K562 (cell line): ENCODE data around the gene MFNG. TPM values are rescaled to one million over a fixed set of nuclear protein-coding genes. Genes with fewer than 3 reads are reported as not detected.

Experiments used
- ATAC-seq: fragments of 200-7000 bp; cut with Tn5 transposase; 3 replicates; pipeline ENCODE4 v1.9.1; 2020; ENCODE audit warnings: moderate library complexity
- BruUV-seq: library from RNA; stranded (reverse); fragments of 400-500 nt; replicated peaks from 2 replicates; lab custom pipeline; 2021; lab: Mats Ljungman, UMichigan
- CTCF ChIA-PET: fragments of 300-600 bp; formaldehyde crosslinking; extraction: SDS; loops from one replicate; lab custom pipeline; 2021; ENCODE audit warnings: low intra/inter-chr PET ratio; lab: Yijun Ruan, JAX
- POLR2A ChIA-PET: fragments of 300-600, 350-650 bp; sonication (Branson Sonifier 250); formaldehyde crosslinking; extraction: SDS; loops from one replicate; lab custom pipeline; 2021; ENCODE audit warnings: antibody characterized with exemption, inconsistent platforms; lab: Yijun Ruan, JAX
- DNase-seq, 4 experiments: peaks; one replicate each; pipeline versions ENCODE4 v3.0.0 to v3.0.0-alpha.2; 2011 to 2018; ENCODE audit warnings: low spot score in 3 of 4, mixed read lengths in 3 of 4; ENCODE audit errors: extremely low read depth in 1 of 4
- FAIRE-seq: peaks from 2 replicates; lab custom pipeline; 2011; peaks lifted over from hg19 to GRCh38; lab: Jason Lieb, UNC
- H2AFZ ChIP-seq: 2 replicates; pipeline ENCODE4 v1.6.0; 2011; ENCODE audit warnings: low read depth, low read length, control low read depth, inconsistent platforms
- H3K27ac ChIP-seq: fragments of 200-600 bp; 3 replicates; pipeline ENCODE4 v1.8.0; 2011; ENCODE audit warnings: low read depth, mild to moderate bottlenecking, control low read depth, inconsistent platforms, low read length, moderate library complexity, mixed read lengths; ENCODE audit errors: extremely low read depth
- H3K27me3 ChIP-seq, 2 experiments: fragments of 300-600 bp in 1 of 2; 2 replicates in 1 of 2; 3 replicates in 1 of 2; pipeline versions ENCODE4 v1.6.0 to v1.8.0; 2011; ENCODE audit warnings: inconsistent platforms in 2 of 2, low read length in 2 of 2, mild to moderate bottlenecking in 1 of 2, mixed read lengths in 1 of 2, moderate library complexity in 1 of 2; ENCODE audit not compliant: control insufficient read depth in 2 of 2, insufficient read depth in 2 of 2
- H3K36me3 ChIP-seq: fragments of 300-600 bp; 3 replicates; pipeline ENCODE4 v1.8.0; 2011; ENCODE audit warnings: mild to moderate bottlenecking, low read length, inconsistent platforms; ENCODE audit not compliant: control insufficient read depth, insufficient read depth
- H3K4me1 ChIP-seq, 2 experiments: fragments of 200-600 bp in 1 of 2; replicated peaks in 1 of 2; 2 replicates in 1 of 2; 3 replicates in 1 of 2; pipeline versions ENCODE4 v1.5.1 to v1.8.0; 2011; ENCODE audit warnings: inconsistent platforms in 2 of 2, low read length in 2 of 2, mild to moderate bottlenecking in 1 of 2, mixed read lengths in 1 of 2, moderate library complexity in 1 of 2; ENCODE audit not compliant: control insufficient read depth in 2 of 2, insufficient read depth in 2 of 2
- H3K4me2 ChIP-seq: 2 replicates; pipeline ENCODE4 v1.6.1; 2011; ENCODE audit warnings: low read length, control low read depth, inconsistent platforms, mixed read lengths; ENCODE audit not compliant: insufficient read depth
- H3K4me3 ChIP-seq: fragments of 200-600 bp; sonication (generic), shearing (Covaris generic); 2 replicates; pipeline ENCODE4 v1.5.1; 2016; ENCODE audit warnings: control low read depth, inconsistent platforms
- H3K79me2 ChIP-seq: fragments of 200-600 bp; 3 replicates; pipeline ENCODE4 v1.8.0; 2011; ENCODE audit warnings: low read length, inconsistent platforms; ENCODE audit not compliant: control insufficient read depth, insufficient read depth
- H3K9ac ChIP-seq, 2 experiments: 2 replicates each; pipeline versions ENCODE4 v1.6.0 to v1.6.1; 2011; ENCODE audit warnings: low read depth in 2 of 2, low read length in 2 of 2, control low read depth in 1 of 2, inconsistent platforms in 1 of 2, mild to moderate bottlenecking in 1 of 2, mixed read lengths in 1 of 2; ENCODE audit not compliant: insufficient read depth in 1 of 2
- H3K9me1 ChIP-seq: one replicate; pipeline ENCODE4 v1.6.0; 2011; ENCODE audit warnings: inconsistent platforms, mild to moderate bottlenecking, low read length, moderate library complexity; ENCODE audit not compliant: control insufficient read depth, insufficient read depth
- H3K9me3 ChIP-seq: replicated peaks from 2 replicates; pipeline ENCODE4 v1.5.1; 2011; ENCODE audit warnings: low read depth, low read length, inconsistent platforms; ENCODE audit not compliant: control insufficient read depth, insufficient read depth
- H4K20me1 ChIP-seq: replicated peaks from 2 replicates; pipeline ENCODE4 v1.6.1; 2011; ENCODE audit warnings: low read length, inconsistent platforms, mixed read lengths; ENCODE audit not compliant: control insufficient read depth, insufficient read depth
- BRD9 ChIP-seq: fragments of 450-650 bp; IDR thresholded peaks from 2 replicates; pipeline ENCODE4 v1.6.1; 2018; ENCODE audit warnings: low read depth; ENCODE audit not compliant: partially characterized antibody
- CAMTA2 ChIP-seq: fragments of 250-450 bp; sonication (Bioruptor Pico); conservative IDR thresholded peaks from 2 replicates; pipeline ENCODE4 v1.5.1; 2022
- DMBX1 ChIP-seq: fragments of 250-450 bp; sonication (Bioruptor Pico); IDR thresholded peaks from 2 replicates; pipeline ENCODE4 v1.8.0; 2022; ENCODE audit warnings: inconsistent platforms, mild to moderate bottlenecking, moderate library complexity, borderline replicate concordance
- ELF2 ChIP-seq: fragments of 250-450 bp; sonication (Bioruptor Pico); IDR thresholded peaks from 2 replicates; pipeline ENCODE4 v1.5.0; 2021; ENCODE audit warnings: mild to moderate bottlenecking
- FOXJ2 ChIP-seq: fragments of 200-800 bp; sonication (Bioruptor generic); IDR thresholded peaks from 2 replicates; pipeline ENCODE4 v1.6.1; 2016; ENCODE audit warnings: missing genetic modification characterization, missing compliant biosample characterization
- HDAC8 ChIP-seq: fragments of 450-650 bp; IDR thresholded peaks from 2 replicates; pipeline ENCODE4 v1.6.1; 2016; ENCODE audit warnings: mild to moderate bottlenecking, missing genetic modification characterization, moderate library complexity, missing compliant biosample characterization
- KAT7 ChIP-seq: sonication (generic); formaldehyde crosslinking; IDR thresholded peaks from 2 replicates; pipeline ENCODE4 v1.8.0; 2022; ENCODE audit warnings: missing genetic modification reagents, mild to moderate bottlenecking, borderline replicate concordance
- MEF2A ChIP-seq: IDR thresholded peaks from 2 replicates; pipeline ENCODE4 v1.6.1; 2011; ENCODE audit warnings: low read depth, mild to moderate bottlenecking, low read length, moderate library complexity; ENCODE audit not compliant: control insufficient read depth
- MTA3 ChIP-seq: fragments of 450-650 bp; formaldehyde crosslinking; IDR thresholded peaks from 2 replicates; pipeline ENCODE4 v1.6.1; 2017; ENCODE audit warnings: mild to moderate bottlenecking, borderline replicate concordance
- PCBP2 ChIP-seq: fragments of 200-400 bp; formaldehyde crosslinking; IDR thresholded peaks from 2 replicates; pipeline ENCODE4 v1.6.1; 2018; ENCODE audit warnings: low read length, low read depth, mild to moderate bottlenecking, moderate library complexity; ENCODE audit not compliant: poor library complexity, severe bottlenecking
- POLR2A ChIP-seq: fragments of 450-650 bp; conservative IDR thresholded peaks from 2 replicates; pipeline ENCODE4 v1.6.1; 2016
- PRMT5 ChIP-seq: sonication (generic); formaldehyde crosslinking; IDR thresholded peaks from 2 replicates; pipeline ENCODE4 v1.5.0; 2020; ENCODE audit warnings: missing genetic modification reagents
- SPI1 ChIP-seq: IDR thresholded peaks from 2 replicates; pipeline ENCODE4 v1.6.1; 2011; ENCODE audit warnings: low read depth, low read length, control low read depth, borderline replicate concordance
- SRSF1 ChIP-seq: fragments of 200-400 bp; formaldehyde crosslinking; IDR thresholded peaks from 2 replicates; pipeline ENCODE4 v1.6.1; 2017; ENCODE audit warnings: mild to moderate bottlenecking, low read depth, low read length, moderate library complexity
- XRCC4 ChIP-seq: IDR thresholded peaks from one replicate; pipeline ENCODE4 v1.6.1; 2011; ENCODE audit not compliant: insufficient read depth, insufficient read length; ENCODE audit errors: extremely low read depth
- ZEB2 ChIP-seq: fragments of 450-650 bp; IDR thresholded peaks from 2 replicates; pipeline ENCODE4 v1.6.1; 2016
- ZNF146 ChIP-seq: IDR thresholded peaks from one replicate; pipeline ENCODE4 v1.6.1; 2018; ENCODE audit warnings: missing compliant biosample characterization; ENCODE audit not compliant: unreplicated experiment
- ZNF354B ChIP-seq: fragments of 250-450 bp; sonication (Bioruptor Pico); IDR thresholded peaks from 2 replicates; pipeline ENCODE4 v1.4.0; 2020
- ZNF444 ChIP-seq: fragments of 250-450 bp; sonication (Bioruptor Pico); IDR thresholded peaks from 2 replicates; pipeline ENCODE4 v1.4.0; 2020; ENCODE audit warnings: mild to moderate bottlenecking, moderate library complexity
- ZNF696 ChIP-seq: fragments of 250-450 bp; sonication (Bioruptor Pico); conservative IDR thresholded peaks from 2 replicates; pipeline ENCODE4 v1.4.0; 2020; ENCODE audit warnings: mild to moderate bottlenecking, moderate library complexity
- WGBS: fragments of 100-300 bp; shearing (Covaris generic); methylation state at CpG from one replicate; pipeline ENCODE4 v1.1.6; 2016; ENCODE audit warnings: low coverage, mixed read lengths; ENCODE audit not compliant: insufficient coverage; ENCODE audit errors: missing lambda C conversion rate; 5-methylcytosine and 5-hydroxymethylcytosine counted together
- in situ Hi-C: fragments of 300-500 bp; cut with MboI; formaldehyde crosslinking; loops from 4 replicates; pipeline ENCODE4 v1.15.0; 2018; ENCODE audit warnings: inconsistent platforms, mixed read lengths
- intact Hi-C: fragments of 100-400 bp; cut with micrococcal nuclease; formaldehyde crosslinking; loops from 2 replicates; pipeline ENCODE4 v1.14.2; 2022
- polyA plus RNA-seq, 8 experiments: library from polyadenylated mRNA; depleted of rRNA in 4 of 8; stranded (reverse) in 5 of 8; unstranded in 3 of 8; fragments of >200 nt; fragmentation: Nextera tagmentation in 2 of 8; fragmentation: Illumina TruSeq in 1 of 8; extraction: Ambion mirVana in 2 of 8; extraction: Trizol in 1 of 8; gene quantifications; 2 replicates each; pipeline versions ENCODE4 v1.2.1 to v1.2.3, GENCODE V29; 2011 to 2014; ENCODE audit warnings: inconsistent platforms in 1 of 8, missing spikeins in 1 of 8
- total RNA-seq, 7 experiments: library from RNA; depleted of rRNA in 6 of 7; stranded (reverse); fragments of >200 nt in 6 of 7; fragmentation: Illumina TruSeq in 2 of 7; extraction: Trizol in 2 of 7; gene quantifications; 2 replicates each; pipeline versions ENCODE4 v1.2.1 to v1.2.3, GENCODE V29; 2011 to 2021; ENCODE audit warnings: low replicate concordance in 1 of 7
- TF ChIP-seq, protein P1 (sequence below): IDR thresholded peaks from 2 replicates; pipeline ENCODE4 v1.6.1; 2016; ENCODE audit warnings: missing genetic modification characterization, missing compliant biosample characterization
- TF ChIP-seq, protein P2 (sequence below): sonication (generic); formaldehyde crosslinking; IDR thresholded peaks from 2 replicates; pipeline ENCODE4 v1.8.0; 2022; ENCODE audit warnings: missing genetic modification reagents, mild to moderate bottlenecking, moderate library complexity, borderline replicate concordance

MFNG gene
- total and polyA plus RNA-seq, 9 of the 15 experiments (the other 6 are each of a cell fraction or from before 2014, with no cell fraction given) = 0.13 to 0.73 (median 0.38) TPM; not detected in 4

DNA sequence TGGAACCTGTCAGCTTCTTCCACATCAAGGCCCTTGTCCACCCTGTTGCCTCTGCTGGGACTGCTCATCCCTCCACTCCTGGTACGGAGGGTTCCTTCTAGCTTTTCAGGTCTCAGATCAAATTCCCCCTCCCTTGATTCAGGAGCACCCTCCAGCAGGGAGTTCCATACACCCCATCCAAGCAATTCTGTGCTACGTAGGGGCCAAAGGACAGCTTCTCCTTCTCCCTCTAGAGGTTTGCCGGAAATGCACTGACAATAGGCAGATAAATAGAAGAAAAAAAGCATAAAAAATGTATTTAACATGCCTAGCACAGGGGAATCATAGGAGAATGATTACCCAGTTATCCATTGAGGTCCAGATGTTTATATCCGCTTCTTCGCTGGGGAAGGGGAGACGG is 36.3 kb upstream of the MFNG start (continued):
- TF ChIP-seq HDAC8 (tag) = no peak
- no peak for TF ChIP-seq POLR2A
- TF ChIP-seq BRD9 = no peak
- TF ChIP-seq, all 486 proteins: peak for 0

DNA sequence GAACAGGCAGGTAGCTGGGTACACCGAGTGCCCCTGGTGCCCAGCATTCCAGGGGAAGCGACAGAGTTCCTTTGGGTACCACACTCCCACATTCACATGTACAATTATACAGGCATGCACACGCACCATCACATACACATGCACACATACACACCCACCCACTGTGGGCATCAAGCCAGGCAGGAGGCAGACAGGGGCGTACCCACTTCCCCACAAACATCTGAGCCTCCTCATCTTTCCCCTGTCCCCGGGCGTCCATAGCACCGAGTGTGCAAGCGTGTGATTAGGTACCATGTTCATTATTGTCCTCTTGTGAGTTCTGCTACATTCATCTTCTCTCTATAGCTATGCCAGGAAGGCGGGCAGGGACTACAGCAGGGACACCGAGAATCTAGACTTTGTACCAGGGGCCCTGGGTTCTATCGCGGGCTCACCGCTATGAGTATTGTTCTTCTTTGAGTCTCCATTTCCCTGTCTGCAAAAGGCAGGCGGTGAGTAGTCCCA is 35.1 kb upstream of the MFNG start:
- Histone ChIP-seq H3K27ac (no peak overlapping the region), H3K9me3 (no peaks in the 10 kb centered on the region), H3K79me2 (no peaks in the 10 kb centered on the region; the same call in 2 of the 3 replicates), H3K4me1 (peaks cover 9 to 32% of the 10 kb centered on the region in 2 experiments; a peak in 4 of 5 replicates), H3K4me2 (no peak overlapping the region), H3K27me3 (no peaks in the 10 kb centered on the region; a peak in 1 of 5 replicates), H3K9me1 (no peaks in the 10 kb centered on the region), H3K36me3 (no peaks in the 10 kb centered on the region), H4K20me1 (no peaks in the 10 kb centered on the region), H3K4me3 (no peak overlapping the region), H3K9ac (no peak overlapping the region), H2AFZ (peak overlapping the region; percentile 32; the same call in 1 of the 2 replicates)
- ATAC-seq (no peak), DNase-seq (no peak), FAIRE-seq (no peak)
- WGBS = 30% methylated on average over 13 of the region's 14 CpGs
- in situ Hi-C loops = no loop called here
- ChIA-PET CTCF (no interaction called here), POLR2A (interaction anchor here (0.7 kb wide), 1 partner anchor 578 kb away, joined by 3 read pairs; no protein-coding TSS in a partner anchor)
- BruUV-seq = no TSS peak
- intact Hi-C loops = no loop called here
- TF ChIP-seq KAT7 (CRISPR knock-in tag) = no peak
- TF ChIP-seq XRCC4 = no peak
- TF ChIP-seq, protein P1, sequence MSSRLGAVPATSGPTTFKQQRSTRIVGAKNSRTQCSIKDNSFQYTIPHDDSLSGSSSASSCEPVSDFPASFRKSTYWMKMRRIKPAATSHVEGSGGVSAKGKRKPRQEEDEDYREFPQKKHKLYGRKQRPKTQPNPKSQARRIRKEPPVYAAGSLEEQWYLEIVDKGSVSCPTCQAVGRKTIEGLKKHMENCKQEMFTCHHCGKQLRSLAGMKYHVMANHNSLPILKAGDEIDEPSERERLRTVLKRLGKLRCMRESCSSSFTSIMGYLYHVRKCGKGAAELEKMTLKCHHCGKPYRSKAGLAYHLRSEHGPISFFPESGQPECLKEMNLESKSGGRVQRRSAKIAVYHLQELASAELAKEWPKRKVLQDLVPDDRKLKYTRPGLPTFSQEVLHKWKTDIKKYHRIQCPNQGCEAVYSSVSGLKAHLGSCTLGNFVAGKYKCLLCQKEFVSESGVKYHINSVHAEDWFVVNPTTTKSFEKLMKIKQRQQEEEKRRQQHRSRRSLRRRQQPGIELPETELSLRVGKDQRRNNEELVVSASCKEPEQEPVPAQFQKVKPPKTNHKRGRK = no peak
- TF ChIP-seq PRMT5 (CRISPR knock-in tag) = no peak
- no peak for TF ChIP-seq SRSF1
- no peak for TF ChIP-seq ZNF354B
- no peak for TF ChIP-seq DMBX1 (CRISPR knock-in tag)
- TF ChIP-seq MTA3 = no peak
- TF ChIP-seq, protein P2, sequence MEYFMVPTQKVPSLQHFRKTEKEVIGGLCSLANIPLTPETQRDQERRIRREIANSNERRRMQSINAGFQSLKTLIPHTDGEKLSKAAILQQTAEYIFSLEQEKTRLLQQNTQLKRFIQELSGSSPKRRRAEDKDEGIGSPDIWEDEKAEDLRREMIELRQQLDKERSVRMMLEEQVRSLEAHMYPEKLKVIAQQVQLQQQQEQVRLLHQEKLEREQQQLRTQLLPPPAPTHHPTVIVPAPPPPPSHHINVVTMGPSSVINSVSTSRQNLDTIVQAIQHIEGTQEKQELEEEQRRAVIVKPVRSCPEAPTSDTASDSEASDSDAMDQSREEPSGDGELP = no peak
- no peak for TF ChIP-seq ZEB2
- no peak for TF ChIP-seq CAMTA2 (CRISPR knock-in tag)
- TF ChIP-seq SPI1 = no peak
- no peak for TF ChIP-seq MEF2A
- no peak for TF ChIP-seq ZNF696 (CRISPR knock-in tag)
- TF ChIP-seq PCBP2 = no peak
- TF ChIP-seq FOXJ2 = no peak
- no peak for TF ChIP-seq ZNF444 (CRISPR knock-in tag)
- TF ChIP-seq ELF2 (CRISPR knock-in tag) = no peak
- TF ChIP-seq ZNF146 (CRISPR knock-in tag) = no peak
